Activated T-helper 1 cell treated with anti-CD3 and anti-CD28 coated beads, Interleukin-12 subunit alpha, Interleukin-12 subunit beta, Interleukin-2, Interleukin-4 antibody, amounts not matched to agents 30 ng/mL and 10 ng/mL and 1 ng/mL, durations not matched to agents 14 hours and 24 hours and 36 hours (primary cell): ENCODE data around the gene JAZF1. TPM values are rescaled to one million over a fixed set of nuclear protein-coding genes. Genes with fewer than 3 reads are reported as not detected.

ENCODE experiments used
- DNase-seq: peaks from one replicate; pipeline ENCODE4 v3.0.0; 2021; ENCODE audit warnings: low spot score
- H3K27ac Mint-ChIP-seq: one replicate; pipeline ENCODE4 v1.8.0; 2021; ENCODE audit warnings: mild to moderate bottlenecking, mixed read lengths
- H3K27me3 Mint-ChIP-seq: one replicate; pipeline ENCODE4 v1.8.0; 2022; ENCODE audit warnings: mild to moderate bottlenecking, moderate library complexity, mixed read lengths; ENCODE audit not compliant: insufficient read depth
- H3K36me3 Mint-ChIP-seq: one replicate; pipeline ENCODE4 v1.8.0; 2021; ENCODE audit warnings: low read depth, mixed read lengths
- H3K4me1 Mint-ChIP-seq: one replicate; pipeline ENCODE4 v1.8.0; 2021; ENCODE audit warnings: low read depth, mixed read lengths
- H3K4me3 Mint-ChIP-seq: one replicate; pipeline ENCODE4 v1.8.0; 2021; ENCODE audit warnings: mild to moderate bottlenecking, moderate library complexity, mixed read lengths
- H3K9me3 Mint-ChIP-seq: one replicate; pipeline ENCODE4 v1.8.0; 2021; ENCODE audit warnings: mixed read lengths
- intact Hi-C: fragments of 100-400 bp; cut with micrococcal nuclease; formaldehyde crosslinking; loops from one replicate; pipeline ENCODE4 v1.15.1; 2024
- total RNA-seq: library from RNA; stranded (reverse); gene quantifications from 2 replicates; pipeline ENCODE4 v1.2.3, GENCODE V29; 2022

The JAZF1 gene
- total RNA-seq, 1 donor from 2014 or later, result 9.8 TPM

- H3K27ac Mint-ChIP-seq, result no peak overlapping the region
- H3K36me3 Mint-ChIP-seq, result no peaks in the 10 kb centered on the region
- DNase-seq, result no peak
- H3K4me1 Mint-ChIP-seq, result peaks cover 47% of the 10 kb centered on the region
- intact Hi-C loops, result loop anchor here (10.0 kb wide), 3 partner anchors 412 to 878 kb away; partner anchors contain the start of genes HIBADH and TAX1BP1
- no peak overlapping the region for H3K4me3 Mint-ChIP-seq
- no peaks in the 10 kb centered on the region for H3K9me3 Mint-ChIP-seq
- H3K27me3 Mint-ChIP-seq, result peaks cover 6% of the 10 kb centered on the region
These were observed 23.4 kb downstream of the JAZF1 start for GRCh38 chr7:28157076-28157745.

- peaks cover 53% of the 10 kb centered on the region for H3K4me1 Mint-ChIP-seq
- intact Hi-C loops, result loop anchor here (10.0 kb wide), 3 partner anchors 412 to 878 kb away; partner anchors contain the start of genes HIBADH and TAX1BP1
- no peak for DNase-seq
- H3K27me3 Mint-ChIP-seq, result peaks cover 6% of the 10 kb centered on the region
- H3K9me3 Mint-ChIP-seq, result no peaks in the 10 kb centered on the region
- H3K27ac Mint-ChIP-seq, result no peak overlapping the region
- no peaks in the 10 kb centered on the region for H3K36me3 Mint-ChIP-seq
- no peak overlapping the region for H3K4me3 Mint-ChIP-seq
These were observed 24.2 kb downstream of the JAZF1 start for GRCh38 chr7:28156401-28156800.

GRCh38 chr7:28155964-28156363 is 24.6 kb downstream of the JAZF1 start:
- H3K9me3 Mint-ChIP-seq, result no peaks in the 10 kb centered on the region
- DNase-seq, result no peak
- intact Hi-C loops, result loop anchor here (1.0 to 10.0 kb wide), 8 partner anchors 18 to 879 kb away; partner anchors contain the start of genes HIBADH and TAX1BP1
- no peaks in the 10 kb centered on the region for H3K36me3 Mint-ChIP-seq
- H3K4me1 Mint-ChIP-seq, result peaks cover 53% of the 10 kb centered on the region
- H3K27ac Mint-ChIP-seq, result no peak overlapping the region
- no peak overlapping the region for H3K4me3 Mint-ChIP-seq
- peaks cover 6% of the 10 kb centered on the region for H3K27me3 Mint-ChIP-seq

GRCh38 chr7:28155019-28155660 is 25.5 kb downstream of the JAZF1 start:
- Mint-ChIP-seq H3K27me3 (peaks cover 5% of the 10 kb centered on the region), H3K27ac (peak overlapping the region; percentile 75), H3K4me3 (peak overlapping the region; percentile 43), H3K4me1 (peaks cover 58% of the 10 kb centered on the region), H3K36me3 (peaks cover under 1% of the 10 kb centered on the region), H3K9me3 (no peaks in the 10 kb centered on the region)
- DNase-seq, result no peak
- intact Hi-C loops, result loop anchor here (1.0 to 10.0 kb wide), 8 partner anchors 19 to 880 kb away; partner anchors contain the start of genes HIBADH and TAX1BP1

- Mint-ChIP-seq H3K4me3 (peak overlapping the region; percentile 39), H3K36me3 (peaks cover 6% of the 10 kb centered on the region), H3K4me1 (peaks cover 72% of the 10 kb centered on the region), H3K27ac (peak overlapping the region; percentile 63), H3K27me3 (peaks cover 7% of the 10 kb centered on the region), H3K9me3 (no peaks in the 10 kb centered on the region)
- intact Hi-C loops, result loop anchor here (1.0 to 10.0 kb wide), 7 partner anchors 27 to 1020 kb away; partner anchors contain the start of genes HIBADH, HOXA4 and TAX1BP1
- DNase-seq, result no peak
These were observed 28.0 kb downstream of the JAZF1 start for GRCh38 chr7:28152594-28152993.

- no peak for DNase-seq
- Mint-ChIP-seq H3K4me3 (no peak overlapping the region), H3K36me3 (peaks cover 6% of the 10 kb centered on the region), H3K27me3 (peaks cover 7% of the 10 kb centered on the region), H3K9me3 (no peaks in the 10 kb centered on the region), H3K4me1 (peaks cover 70% of the 10 kb centered on the region), H3K27ac (peak overlapping the region; percentile 63)
- intact Hi-C loops, result loop anchor here (1.0 to 10.0 kb wide), 7 partner anchors 27 to 1020 kb away; partner anchors contain the start of genes HIBADH, HOXA4 and TAX1BP1
These were observed 28.6 kb downstream of the JAZF1 start for GRCh38 chr7:28151965-28152364.

GRCh38 chr7:28149291-28150101 is 31.1 kb downstream of the JAZF1 start:
- no peak for DNase-seq
- peaks cover 6% of the 10 kb centered on the region for H3K36me3 Mint-ChIP-seq
- peaks cover 13% of the 10 kb centered on the region for H3K27me3 Mint-ChIP-seq
- H3K4me1 Mint-ChIP-seq, result peaks cover 46% of the 10 kb centered on the region
- H3K9me3 Mint-ChIP-seq, result no peaks in the 10 kb centered on the region
- H3K27ac Mint-ChIP-seq, result peak overlapping the region; percentile 44
- intact Hi-C loops, result loop anchor here (5.0 to 10.0 kb wide), 4 partner anchors 405 to 1017 kb away; partner anchors contain the start of genes HIBADH, HOXA4 and TAX1BP1
- H3K4me3 Mint-ChIP-seq, result no peak overlapping the region

GRCh38 chr7:28145931-28146330 is 34.7 kb downstream of the JAZF1 start:
- Mint-ChIP-seq H3K4me1 (peaks cover 20% of the 10 kb centered on the region), H3K36me3 (peaks cover 6% of the 10 kb centered on the region), H3K9me3 (no peaks in the 10 kb centered on the region), H3K27ac (no peak overlapping the region), H3K27me3 (peaks cover 13% of the 10 kb centered on the region), H3K4me3 (no peak overlapping the region)
- no peak for DNase-seq
- intact Hi-C loops, result no loop called here

- intact Hi-C loops, result no loop called here
- no peaks in the 10 kb centered on the region for H3K9me3 Mint-ChIP-seq
- peaks cover 13% of the 10 kb centered on the region for H3K27me3 Mint-ChIP-seq
- H3K36me3 Mint-ChIP-seq, result peaks cover 6% of the 10 kb centered on the region
- H3K27ac Mint-ChIP-seq, result no peak overlapping the region
- DNase-seq, result no peak
- H3K4me3 Mint-ChIP-seq, result no peak overlapping the region
- H3K4me1 Mint-ChIP-seq, result peaks cover 14% of the 10 kb centered on the region
These were observed 35.4 kb downstream of the JAZF1 start for GRCh38 chr7:28145090-28145626.

GRCh38 chr7:28144266-28144665 is 36.3 kb downstream of the JAZF1 start:
- Mint-ChIP-seq H3K9me3 (no peaks in the 10 kb centered on the region), H3K27ac (no peak overlapping the region), H3K4me3 (no peak overlapping the region), H3K27me3 (peaks cover 10% of the 10 kb centered on the region), H3K4me1 (peaks cover 6% of the 10 kb centered on the region), H3K36me3 (no peaks in the 10 kb centered on the region)
- intact Hi-C loops, result no loop called here
- no peak for DNase-seq

GRCh38 chr7:28142650-28143049 is 37.9 kb downstream of the JAZF1 start:
- Mint-ChIP-seq H3K27me3 (peaks cover 8% of the 10 kb centered on the region), H3K4me1 (no peaks in the 10 kb centered on the region), H3K36me3 (no peaks in the 10 kb centered on the region), H3K27ac (no peak overlapping the region), H3K4me3 (no peak overlapping the region), H3K9me3 (no peaks in the 10 kb centered on the region)
- no peak for DNase-seq
- intact Hi-C loops, result no loop called here

- H3K4me1 Mint-ChIP-seq, result no peaks in the 10 kb centered on the region
These were observed 39.6 kb downstream of the JAZF1 start for GRCh38 chr7:28140979-28141378.

More at GRCh38 chr7:28140979-28141378, 39.6 kb downstream of the JAZF1 start:
- H3K36me3 Mint-ChIP-seq, result peaks cover 1% of the 10 kb centered on the region
- H3K27me3 Mint-ChIP-seq, result peaks cover 7% of the 10 kb centered on the region
- intact Hi-C loops, result no loop called here
- no peaks in the 10 kb centered on the region for H3K9me3 Mint-ChIP-seq
- H3K4me3 Mint-ChIP-seq, result no peak overlapping the region
- DNase-seq, result no peak
- no peak overlapping the region for H3K27ac Mint-ChIP-seq
